Measurements from ENCODE around the gene KCNE1. TPM values are rescaled to one million over a fixed set of nuclear protein-coding genes. Genes with fewer than 3 reads are reported as not detected.

The KCNE1 gene
- under 1 TPM in 1 of 2 experiments, not detected in 1; 0.13 TPM for total RNA-seq

GRCh38 chr21:34511787-34512455 lies at the start of gene KCNE1:
Gene KCNE1, minus strand, starts transcription at chr21:34512210. Its CDS starts 62,576 bp downstream, at chr21:34449634.

GRCh38 chr21:34423805-34424204 lies 88.2 kb downstream of the KCNE1 start, which contains the start of gene SMIM34:
Gene SMIM34, minus strand, starts transcription at chr21:34423951. Its CDS starts 112 bp downstream, at chr21:34423839.

Other genes with a start within 250 kb of the KCNE1 start
- not detected for gene KCNE2, start 148.2 kb downstream of the KCNE1 start, total RNA-seq
- 10 to 100 TPM in 1 of 2 experiments, 1 to 10 TPM in 1; 4.8 to 16.7 TPM for gene SMIM11, start 136.7 kb downstream of the KCNE1 start, total RNA-seq
- gene SMIM34, start 88.3 kb downstream of the KCNE1 start, total RNA-seq: not detected
- 1 to 10 TPM; 7.6 to 8.3 TPM for gene RCAN1, start 102.9 kb upstream of the KCNE1 start, total RNA-seq
- not detected for gene CLIC6, start 156.8 kb upstream of the KCNE1 start, total RNA-seq

All from activated naive CD4-positive, alpha-beta T cell treated with anti-CD3 and anti-CD28 coated beads, Interleukin-2, amount 10 ng/mL, durations not matched to agents 5 hours and 36 hours (primary cell).